Measurements from ENCODE around the gene RAB5IF.

RAB5IF gene

DNA sequence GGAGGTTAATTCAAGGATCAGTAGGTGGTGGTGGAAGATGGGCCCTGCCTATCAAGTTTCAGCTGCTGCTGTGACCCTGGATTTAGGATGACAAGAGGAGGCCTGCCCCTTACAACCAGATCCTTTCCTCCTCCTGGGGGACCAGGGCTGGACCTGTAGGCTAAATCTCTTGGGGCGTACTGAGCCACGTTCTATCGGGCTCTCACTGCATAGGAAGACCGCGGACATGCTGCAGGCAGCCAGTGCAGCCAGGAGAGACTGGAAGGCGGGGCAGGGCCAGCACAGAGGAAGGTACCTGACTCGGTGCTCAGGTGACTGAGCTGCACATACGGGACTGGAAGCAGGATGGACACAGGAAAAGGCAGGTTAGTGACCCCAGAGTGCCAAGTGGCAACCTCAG, 48.9 kb downstream of the RAB5IF start:
- TF ChIP-seq, protein P1, sequence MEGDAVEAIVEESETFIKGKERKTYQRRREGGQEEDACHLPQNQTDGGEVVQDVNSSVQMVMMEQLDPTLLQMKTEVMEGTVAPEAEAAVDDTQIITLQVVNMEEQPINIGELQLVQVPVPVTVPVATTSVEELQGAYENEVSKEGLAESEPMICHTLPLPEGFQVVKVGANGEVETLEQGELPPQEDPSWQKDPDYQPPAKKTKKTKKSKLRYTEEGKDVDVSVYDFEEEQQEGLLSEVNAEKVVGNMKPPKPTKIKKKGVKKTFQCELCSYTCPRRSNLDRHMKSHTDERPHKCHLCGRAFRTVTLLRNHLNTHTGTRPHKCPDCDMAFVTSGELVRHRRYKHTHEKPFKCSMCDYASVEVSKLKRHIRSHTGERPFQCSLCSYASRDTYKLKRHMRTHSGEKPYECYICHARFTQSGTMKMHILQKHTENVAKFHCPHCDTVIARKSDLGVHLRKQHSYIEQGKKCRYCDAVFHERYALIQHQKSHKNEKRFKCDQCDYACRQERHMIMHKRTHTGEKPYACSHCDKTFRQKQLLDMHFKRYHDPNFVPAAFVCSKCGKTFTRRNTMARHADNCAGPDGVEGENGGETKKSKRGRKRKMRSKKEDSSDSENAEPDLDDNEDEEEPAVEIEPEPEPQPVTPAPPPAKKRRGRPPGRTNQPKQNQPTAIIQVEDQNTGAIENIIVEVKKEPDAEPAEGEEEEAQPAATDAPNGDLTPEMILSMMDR (IDR thresholded peaks at IDR 0.05): no peak

DNA sequence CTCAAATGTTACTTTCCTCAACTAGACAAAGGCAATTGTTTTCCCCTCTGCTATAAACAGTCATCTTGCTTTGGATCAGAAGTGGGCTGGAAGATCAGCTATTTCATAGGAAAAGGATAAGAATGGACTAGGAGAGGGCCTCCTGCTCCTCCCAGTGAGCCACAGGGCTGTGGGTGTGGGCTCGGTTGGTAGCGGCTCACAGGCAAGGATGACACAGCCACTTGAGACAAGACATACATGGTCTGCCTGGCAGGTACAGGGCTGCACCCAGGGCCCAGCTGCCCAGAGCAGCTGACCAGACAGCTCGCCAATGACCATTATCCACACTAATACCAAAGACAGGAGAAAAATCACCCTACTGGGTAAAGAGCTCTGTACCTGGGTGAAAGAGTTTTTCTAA, 49.4 kb downstream of the RAB5IF start:
- TF ChIP-seq, protein P1 (IDR thresholded peaks at IDR 0.05): no peak

DNA sequence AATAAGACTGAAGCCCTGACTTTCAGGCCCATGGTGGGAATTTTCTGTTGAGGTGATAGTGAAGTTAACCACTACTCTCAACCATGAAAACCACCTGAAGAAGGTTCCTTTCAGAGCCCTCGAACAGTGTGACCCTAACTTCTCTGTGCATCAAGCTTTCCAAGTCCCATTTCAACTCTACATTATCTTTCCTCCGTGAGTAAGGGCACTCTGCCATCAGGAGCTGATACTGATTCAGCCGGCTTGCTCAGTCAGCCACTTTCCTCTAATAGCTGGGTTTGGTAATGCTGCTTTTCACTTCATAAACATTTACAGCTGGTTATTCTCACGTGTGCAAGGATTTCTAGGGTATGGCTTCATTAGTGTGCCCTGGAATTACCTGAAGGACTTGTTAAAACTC, 51.2 kb downstream of the RAB5IF start:
- TF ChIP-seq, protein P1 (IDR thresholded peaks at IDR 0.05): no peak

DNA sequence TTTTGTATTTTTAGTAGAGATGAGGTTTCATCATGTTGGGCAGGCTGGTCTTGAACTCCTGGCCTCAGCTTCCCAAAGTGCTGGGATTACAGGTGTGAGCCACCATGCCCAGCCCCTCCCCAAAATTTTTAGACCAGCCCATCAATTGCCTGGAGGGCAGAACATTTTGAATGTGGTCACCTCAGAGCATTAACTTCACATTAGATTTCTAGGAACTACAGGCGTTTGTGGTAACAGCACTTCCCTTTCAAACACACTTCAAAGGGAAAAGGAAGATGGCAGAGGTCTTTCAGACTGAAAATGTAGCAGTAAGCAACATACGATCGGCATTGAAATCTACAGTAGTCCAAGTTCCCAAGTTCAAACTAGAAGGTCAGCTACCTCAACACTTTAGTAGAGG, 52.7 kb downstream of the RAB5IF start:
- TF ChIP-seq, protein P1 (IDR thresholded peaks at IDR 0.05): no peak

All from LNCAP (cell line).